Stimulated activated CD4-positive, alpha-beta T cell treated with anti-CD3 and anti-CD28 coated beads, Interleukin-2, amount 100 ng/mL, for 48 hours (primary cell): ENCODE data around the gene SPPL3.
"Not testable (repeated sequence)": the region's sequence is repeated elsewhere in the genome, so short reads cannot be mapped to it uniquely, and the experiment has no call there.

ENCODE experiments used
- DNase-seq, 2 donors: peaks; one replicate each; pipeline ENCODE4 v3.0.0-alpha.2; 2020

SPPL3 gene

GRCh38 chr12:120917748-120918147, 13.6 kb upstream of the SPPL3 start:
- DNase-seq, result no peak

- DNase-seq, result no peak
Measured at GRCh38 chr12:120916561-120916960, 12.4 kb upstream of the SPPL3 start.

- DNase-seq, result no peak
Measured at GRCh38 chr12:120914794-120915193, 10.6 kb upstream of the SPPL3 start.

- no peak for DNase-seq
Measured at GRCh38 chr12:120909633-120910298, 5.6 kb upstream of the SPPL3 start.

DNA sequence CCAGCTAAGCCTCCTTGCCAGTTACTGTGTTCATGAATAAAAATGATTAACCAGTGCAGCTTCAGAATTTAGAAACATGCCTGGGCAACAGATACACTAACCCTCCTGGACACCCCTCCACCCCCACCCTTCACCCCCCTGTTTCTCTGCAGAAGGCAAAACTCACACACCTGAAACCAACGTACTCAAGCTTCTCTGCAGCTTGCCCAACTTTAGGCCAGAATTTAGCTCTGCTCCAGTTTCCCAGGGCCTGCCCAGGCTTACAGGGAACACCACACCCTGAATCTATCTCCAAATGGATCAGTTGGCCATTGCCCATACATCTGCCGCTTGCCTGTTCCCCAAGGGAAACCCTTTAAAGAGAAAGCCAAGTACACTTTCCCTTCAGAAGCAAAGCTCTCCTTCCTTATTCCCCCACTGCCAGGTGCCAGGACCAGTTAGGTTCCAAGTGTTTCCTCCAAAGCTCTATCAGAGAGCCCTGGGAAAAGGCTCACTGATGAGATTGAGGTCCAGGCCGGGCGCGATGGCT, 1.8 kb upstream of the SPPL3 start:
- DNase-seq, result no peak

GRCh38 chr12:120903412-120904196, 554 bp downstream of the SPPL3 start:
- peak; percentile 41 to 42 for DNase-seq

DNA sequence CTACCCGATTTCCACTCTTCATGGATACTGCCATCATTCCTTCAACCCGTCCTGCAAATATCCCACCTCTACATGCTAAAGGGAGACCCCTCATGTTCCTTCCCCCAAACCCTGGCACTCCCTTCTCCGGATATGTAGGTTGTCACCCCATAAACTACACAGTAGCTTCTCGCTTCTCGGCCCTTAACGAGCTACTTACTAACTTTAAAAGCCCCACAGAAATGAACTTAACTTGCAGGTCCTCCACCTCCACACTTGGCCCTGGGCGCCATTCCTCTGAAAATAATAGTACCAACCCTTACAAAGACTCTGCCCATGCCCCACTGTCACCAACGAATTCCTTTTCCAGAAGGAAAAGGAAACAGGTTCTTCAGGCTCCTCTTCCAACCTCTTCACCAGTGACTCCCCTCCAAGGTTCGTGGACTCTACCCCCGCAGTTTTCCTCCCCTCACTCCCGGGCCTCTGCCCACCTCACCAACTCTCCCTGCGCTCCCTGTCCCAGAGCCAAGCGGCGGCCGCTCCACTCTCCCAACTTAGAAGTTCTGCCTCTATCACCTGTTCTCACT, 1.2 kb downstream of the SPPL3 start:
- DNase-seq, result no peak

DNA sequence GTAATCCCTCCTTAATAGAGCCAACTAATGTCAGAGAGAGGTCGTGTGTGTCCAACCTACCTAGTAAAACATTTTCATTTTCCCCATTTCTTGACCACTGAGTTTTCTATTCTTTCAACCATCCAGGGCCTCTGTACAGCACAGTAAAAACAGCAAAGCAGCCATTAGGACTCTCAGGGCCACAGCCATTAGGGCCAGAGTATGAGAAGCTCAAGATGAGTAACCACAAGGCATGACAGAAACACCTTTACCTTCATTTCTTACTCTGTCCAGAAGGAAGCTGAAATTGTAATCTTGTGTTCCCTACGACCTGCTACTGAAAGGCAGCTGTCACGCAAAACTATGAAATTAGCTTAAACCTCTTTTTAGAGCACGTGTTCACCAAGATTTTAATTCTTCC, 2.3 kb downstream of the SPPL3 start:
- DNase-seq, result no peak

DNA sequence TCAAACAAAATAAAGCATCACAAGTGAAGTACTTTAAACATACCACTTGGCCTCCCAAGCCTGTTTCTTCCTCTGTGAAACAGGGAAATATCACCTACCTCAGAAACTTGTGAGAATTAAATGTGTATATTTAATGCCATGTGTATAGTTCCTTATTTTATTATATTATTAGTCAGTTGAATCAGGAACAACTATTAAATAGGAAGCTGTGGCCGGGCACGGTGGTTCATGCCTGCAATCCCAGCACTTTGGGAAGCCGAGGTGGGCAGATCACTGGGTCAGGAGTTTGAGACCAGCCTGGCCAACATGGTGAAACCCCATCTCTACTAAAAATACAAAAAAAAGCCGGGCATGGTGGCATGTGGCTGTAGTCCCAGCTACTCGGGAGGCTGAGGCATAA, 3.1 kb downstream of the SPPL3 start:
- DNase-seq, result not testable (repeated sequence)

- DNase-seq, result no peak
Measured at GRCh38 chr12:120895532-120895931, 8.6 kb downstream of the SPPL3 start.

DNA sequence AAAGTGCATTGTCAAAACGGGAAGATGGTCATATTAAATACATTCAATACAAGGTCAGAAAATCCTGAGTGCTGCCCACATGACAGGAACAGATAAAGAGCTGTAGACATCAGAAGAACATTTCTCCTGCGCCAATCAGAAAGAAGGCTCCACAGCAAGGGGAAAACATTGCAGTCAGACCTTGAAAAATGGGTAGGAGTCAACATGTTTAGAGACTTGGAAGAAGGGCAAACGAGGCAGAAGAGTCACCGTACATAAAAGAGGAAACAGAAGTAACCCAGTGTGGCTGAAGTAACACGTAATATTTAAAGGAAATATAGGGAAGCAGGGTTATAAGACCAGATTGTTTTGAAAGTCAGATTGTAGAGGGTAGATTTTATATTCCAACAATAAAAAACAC, 11.9 kb downstream of the SPPL3 start:
- DNase-seq, result no peak

DNA sequence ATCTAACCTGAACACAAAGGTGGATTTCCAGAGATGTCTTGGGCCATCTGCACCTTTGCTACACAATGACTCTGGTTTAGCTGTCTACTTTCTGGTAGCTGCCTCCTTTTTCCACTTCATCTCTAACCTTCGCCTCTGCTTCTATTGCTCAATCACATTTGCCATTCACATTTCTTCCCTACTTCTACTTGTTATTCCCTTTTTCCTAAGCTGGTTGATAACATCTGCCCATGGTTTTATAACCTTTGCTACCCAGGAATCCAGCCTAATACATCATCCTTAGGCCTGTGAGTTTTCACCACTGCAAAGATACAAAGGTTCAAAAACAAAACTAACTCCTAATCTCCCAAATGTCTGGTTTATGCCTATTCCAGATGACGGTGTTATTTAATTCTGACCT, 13.2 kb downstream of the SPPL3 start:
- DNase-seq, result no peak

DNA sequence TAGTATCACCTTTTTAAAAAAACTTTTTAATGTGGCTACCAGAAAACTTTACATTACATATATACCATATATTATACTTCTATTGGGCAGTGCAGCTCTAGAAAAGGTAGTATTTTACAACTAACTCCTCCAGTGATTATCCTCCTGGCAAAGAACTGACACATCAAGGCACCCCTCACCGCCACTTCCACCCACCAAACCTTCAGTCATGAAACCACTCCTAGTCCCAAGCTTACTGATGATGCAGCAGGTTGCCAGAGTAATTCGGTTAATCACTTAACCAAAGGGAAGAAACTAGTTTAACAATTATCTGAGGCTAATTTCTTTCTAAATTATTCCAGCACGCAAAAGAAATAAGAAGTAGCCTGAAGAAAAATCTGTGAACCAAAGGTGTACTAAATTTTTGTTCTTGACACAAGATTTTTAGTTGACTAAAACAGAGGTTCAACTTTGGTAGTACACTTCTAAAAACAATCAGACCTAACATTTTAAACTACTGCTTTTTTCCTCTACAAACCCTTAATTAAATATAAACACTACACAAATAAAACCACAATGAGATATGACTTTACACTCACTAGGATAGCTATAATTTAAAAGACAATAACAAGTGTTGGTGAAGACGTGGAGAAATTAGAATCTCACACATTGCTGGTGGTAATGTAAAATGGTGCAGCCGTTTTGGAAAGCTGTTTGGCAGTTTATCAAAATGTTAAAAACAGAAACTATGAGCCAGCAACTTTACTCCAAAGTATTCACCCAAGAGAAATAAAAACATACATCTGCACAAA, 16.7 kb downstream of the SPPL3 start:
- DNase-seq, result peak; percentile 10 to 23

GRCh38 chr12:120886199-120887018, 17.7 kb downstream of the SPPL3 start:
- no peak for DNase-seq

GRCh38 chr12:120885521-120885920, 18.6 kb downstream of the SPPL3 start:
- DNase-seq, result no peak

DNA sequence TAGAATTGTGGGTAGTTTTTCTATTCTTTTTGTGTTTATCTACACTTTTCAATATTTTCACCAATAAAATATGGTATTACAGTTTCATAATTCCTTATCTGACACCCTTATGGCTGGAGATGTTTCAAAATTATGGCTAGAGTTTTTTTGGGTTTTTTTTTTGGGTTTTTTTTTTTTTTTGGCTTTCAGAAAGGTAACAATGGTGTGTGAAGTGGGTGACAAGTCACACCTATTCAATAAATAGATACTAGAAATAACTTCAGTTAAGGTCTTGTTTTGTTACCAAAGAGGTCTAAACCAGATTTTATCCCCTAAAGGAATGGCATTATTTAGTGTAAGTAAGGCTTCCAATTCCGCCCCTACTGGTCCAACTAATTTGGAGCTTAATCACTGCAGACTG, 19.5 kb downstream of the SPPL3 start:
- no peak for DNase-seq

DNA sequence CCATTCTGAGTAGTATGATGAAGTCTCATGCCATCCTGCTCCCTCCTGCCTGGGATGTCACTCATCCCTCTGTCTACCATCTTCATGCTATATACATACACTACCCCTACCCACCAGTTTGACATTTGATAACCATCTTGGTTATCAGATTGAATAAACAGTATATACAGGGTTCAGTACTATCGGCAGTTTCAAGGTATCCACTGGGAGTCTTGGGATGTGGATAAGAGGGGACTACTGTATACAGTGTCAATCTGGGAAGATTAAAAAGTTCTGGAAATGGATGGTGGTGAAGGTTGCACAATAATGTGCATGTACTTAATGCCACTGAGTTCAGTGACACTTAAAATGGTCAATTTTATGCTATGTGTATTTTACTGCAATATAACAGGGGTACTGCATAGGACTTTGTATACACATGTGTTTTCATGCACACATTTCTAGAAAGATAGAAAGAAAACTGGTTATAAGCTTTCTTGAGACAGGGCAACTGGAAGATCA, 22.1 kb downstream of the SPPL3 start:
- no peak for DNase-seq

GRCh38 chr12:120879718-120880300, 24.3 kb downstream of the SPPL3 start:
- no peak for DNase-seq

DNA sequence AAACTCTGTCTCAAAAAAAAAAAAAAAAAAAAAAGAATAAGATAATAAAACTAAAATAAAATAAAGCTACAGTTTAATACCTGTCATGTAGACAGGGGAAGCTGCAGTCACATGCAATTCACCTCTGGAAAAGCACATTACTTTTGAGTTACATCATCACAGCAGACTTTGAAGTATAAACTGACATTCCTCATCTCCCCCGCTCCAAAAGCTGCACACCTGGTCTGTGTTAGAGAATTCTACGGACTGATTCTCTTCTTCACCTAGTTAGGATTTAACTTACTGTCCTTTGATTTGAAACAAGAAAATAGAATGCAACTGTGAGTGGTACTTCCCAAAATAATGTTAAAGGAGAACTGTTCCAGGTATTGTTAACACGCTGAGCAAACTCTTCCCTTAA, 25.1 kb downstream of the SPPL3 start:
- DNase-seq, result no peak

- DNase-seq, result no peak
Measured at GRCh38 chr12:120874547-120875245, 29.5 kb downstream of the SPPL3 start.

GRCh38 chr12:120873226-120873625, 30.9 kb downstream of the SPPL3 start:
- DNase-seq, result no peak
